ENCODE data around the gene CACNA1B.

Gene CACNA1B

GRCh38 chr9:138061631-138062030, 184.0 kb downstream of the CACNA1B start:
- peak; percentile 46 for DNase-seq

- no peak for DNase-seq
Observed at GRCh38 chr9:138062196-138062595, 184.6 kb downstream of the CACNA1B start.

- no peak for DNase-seq
Observed at GRCh38 chr9:138063033-138063432, 185.5 kb downstream of the CACNA1B start.

GRCh38 chr9:138063785-138064184, 186.2 kb downstream of the CACNA1B start:
- DNase-seq = no peak

- no peak for DNase-seq
Observed at GRCh38 chr9:138064547-138064946, 187.0 kb downstream of the CACNA1B start.

GRCh38 chr9:138065287-138065686, 187.7 kb downstream of the CACNA1B start:
- DNase-seq = no peak

- no peak for DNase-seq
Observed at GRCh38 chr9:138066049-138066448, 188.5 kb downstream of the CACNA1B start.

- no peak for DNase-seq
Observed at GRCh38 chr9:138067613-138068367, 190.2 kb downstream of the CACNA1B start.

- DNase-seq = no peak
Observed at GRCh38 chr9:138068601-138069035, 191.0 kb downstream of the CACNA1B start.

- no peak for DNase-seq
Observed at GRCh38 chr9:138069731-138070456, 192.3 kb downstream of the CACNA1B start.

GRCh38 chr9:138070815-138071214, 193.2 kb downstream of the CACNA1B start:
- DNase-seq = no peak

- no peak for DNase-seq
Observed at GRCh38 chr9:138071292-138071691, 193.7 kb downstream of the CACNA1B start.

- no peak for DNase-seq
Observed at GRCh38 chr9:138071731-138072130, 194.1 kb downstream of the CACNA1B start.

GRCh38 chr9:138072161-138072842, 194.7 kb downstream of the CACNA1B start:
- peak; percentile 5 for DNase-seq

- no peak for DNase-seq
Observed at GRCh38 chr9:138072897-138073296, 195.3 kb downstream of the CACNA1B start.

GRCh38 chr9:138073408-138073807, 195.8 kb downstream of the CACNA1B start:
- no peak for DNase-seq

- DNase-seq = no peak
Observed at GRCh38 chr9:138073808-138074207, 196.2 kb downstream of the CACNA1B start.

- peak; percentile 32 for DNase-seq
Observed at GRCh38 chr9:138074516-138074915, 196.9 kb downstream of the CACNA1B start.

GRCh38 chr9:138075496-138075895, 197.9 kb downstream of the CACNA1B start:
- no peak for DNase-seq

- DNase-seq = no peak
Observed at GRCh38 chr9:138075961-138076649, 198.5 kb downstream of the CACNA1B start.

- no peak for DNase-seq
Observed at GRCh38 chr9:138076650-138077009, 199.0 kb downstream of the CACNA1B start.

- no peak for DNase-seq
Observed at GRCh38 chr9:138077126-138077525, 199.5 kb downstream of the CACNA1B start.

- no peak for DNase-seq
Observed at GRCh38 chr9:138077898-138078540, 200.4 kb downstream of the CACNA1B start.

All from NCI-H82 (cell line).